ENCODE results near the gene DHX8. TPM values are rescaled to one million over a fixed set of nuclear protein-coding genes. Genes with fewer than 3 reads are reported as not detected.
"Not testable (repeated sequence)": the region's sequence is repeated elsewhere in the genome, so short reads cannot be mapped to it uniquely, and the experiment has no call there.

Gene DHX8
- total RNA-seq, 1 experiment from 2014 or later: 41.8 TPM

GRCh38 chr17:43461185-43461584 is 22.6 kb upstream of the DHX8 start:
- DNase-seq (ENCODE audit: low read depth): no peak

DNA sequence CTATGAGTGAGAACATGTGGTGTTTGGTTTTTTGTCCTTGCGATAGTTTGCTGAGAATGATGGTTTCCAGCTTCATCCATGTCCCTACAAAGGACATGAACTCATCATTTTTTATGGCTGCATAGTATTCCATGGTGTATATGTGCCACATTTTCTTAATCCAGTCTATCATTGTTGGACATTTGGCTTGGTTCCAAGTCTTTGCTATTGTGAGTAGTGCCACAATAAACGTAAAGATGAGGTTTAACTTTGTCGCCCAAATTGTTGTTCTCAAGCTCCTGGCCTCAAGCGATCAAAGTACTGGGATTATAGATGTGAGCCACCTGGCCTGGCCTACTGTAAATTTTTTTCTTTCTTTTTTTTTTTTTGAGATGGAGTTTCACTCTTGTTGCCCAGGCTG is 21.2 kb upstream of the DHX8 start:
- not testable (repeated sequence) for DNase-seq (ENCODE audit: low read depth)

GRCh38 chr17:43463241-43463640 is 20.5 kb upstream of the DHX8 start:
- no peak for DNase-seq (ENCODE audit: low read depth)

GRCh38 chr17:43464046-43464445 is 19.7 kb upstream of the DHX8 start:
- DNase-seq (ENCODE audit: low read depth): no peak

GRCh38 chr17:43465049-43465448 is 18.7 kb upstream of the DHX8 start:
- DNase-seq (ENCODE audit: low read depth): no peak

DNA sequence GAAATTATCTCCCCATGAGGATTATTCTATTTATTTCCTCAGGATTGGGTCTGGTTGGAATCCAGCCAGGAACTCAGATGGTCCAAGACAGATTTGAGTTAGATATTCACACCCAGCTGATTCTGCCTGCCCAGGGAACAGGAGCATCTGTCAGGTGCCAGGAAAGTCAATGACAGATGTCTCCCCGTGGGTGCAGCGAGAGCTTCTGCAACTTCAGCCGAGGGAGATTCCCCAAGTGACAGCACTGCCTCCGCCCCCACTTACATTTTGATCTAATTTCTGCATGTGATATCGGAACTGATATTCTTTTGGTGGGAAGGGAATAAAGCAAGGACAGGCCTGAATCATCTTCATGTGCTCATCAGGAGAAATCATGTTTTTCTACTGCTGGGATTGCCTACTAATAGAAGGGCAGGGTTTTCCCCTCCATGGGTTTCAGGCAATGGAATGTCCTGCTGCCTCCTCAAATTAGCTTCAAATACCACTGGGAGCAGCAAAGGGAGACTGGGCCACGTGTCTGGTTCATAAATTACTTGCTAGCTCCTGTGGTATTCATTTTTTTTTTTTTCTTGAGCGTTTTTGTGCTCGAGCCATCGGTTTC is 15.7 kb upstream of the DHX8 start:
- peak; percentile 87 for DNase-seq (ENCODE audit: low read depth)

GRCh38 chr17:43468691-43469139 is 15.1 kb upstream of the DHX8 start:
- DNase-seq (ENCODE audit: low read depth): peak; percentile 97

DNA sequence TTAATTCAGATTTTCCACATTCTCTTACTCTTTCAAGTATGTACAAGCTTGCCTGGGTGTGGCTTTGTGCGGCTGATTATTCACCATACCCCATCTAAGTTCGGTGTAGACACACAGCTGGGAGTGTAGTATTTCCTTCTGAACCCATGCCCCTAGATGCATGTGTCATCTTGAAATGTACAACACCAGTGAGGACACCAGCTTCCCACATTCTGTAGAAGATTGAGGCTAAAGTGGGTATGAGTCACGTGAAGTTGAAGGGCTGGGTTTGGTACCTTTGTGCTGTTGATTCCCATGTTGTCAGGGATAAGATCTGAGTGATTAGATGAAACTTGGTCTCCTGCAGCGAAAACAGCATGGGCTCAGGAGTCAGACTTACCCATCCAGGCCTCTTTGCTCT is 14.6 kb upstream of the DHX8 start:
- DNase-seq (ENCODE audit: low read depth): peak; percentile 100

DNA sequence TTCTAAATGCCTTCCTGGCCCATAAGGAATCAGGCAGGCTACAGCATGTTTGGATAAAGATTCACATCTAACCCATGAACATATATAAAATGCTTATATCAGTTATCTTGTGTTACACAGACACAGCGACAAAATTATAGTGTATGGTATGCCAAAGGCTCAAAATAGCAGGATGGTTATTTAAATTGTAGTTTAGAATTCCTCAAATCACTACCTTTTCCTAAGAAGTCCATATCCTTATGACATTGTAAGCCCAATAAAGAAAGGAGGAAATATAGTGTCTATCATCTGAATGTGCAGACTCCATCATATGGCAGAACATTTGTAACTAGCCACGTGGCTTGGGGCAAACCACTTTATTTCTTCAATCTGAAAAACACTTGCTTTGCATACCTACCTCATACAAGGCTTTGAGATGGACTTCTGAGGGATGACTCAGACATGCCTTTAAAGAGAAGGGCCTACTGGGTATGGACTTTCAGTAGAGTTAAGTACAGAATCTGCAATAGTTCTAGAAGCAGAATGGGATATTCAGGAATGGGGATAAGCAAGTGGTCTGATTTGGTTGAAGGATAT is 12.1 kb upstream of the DHX8 start:
- DNase-seq (ENCODE audit: low read depth): peak; percentile 32

DNA sequence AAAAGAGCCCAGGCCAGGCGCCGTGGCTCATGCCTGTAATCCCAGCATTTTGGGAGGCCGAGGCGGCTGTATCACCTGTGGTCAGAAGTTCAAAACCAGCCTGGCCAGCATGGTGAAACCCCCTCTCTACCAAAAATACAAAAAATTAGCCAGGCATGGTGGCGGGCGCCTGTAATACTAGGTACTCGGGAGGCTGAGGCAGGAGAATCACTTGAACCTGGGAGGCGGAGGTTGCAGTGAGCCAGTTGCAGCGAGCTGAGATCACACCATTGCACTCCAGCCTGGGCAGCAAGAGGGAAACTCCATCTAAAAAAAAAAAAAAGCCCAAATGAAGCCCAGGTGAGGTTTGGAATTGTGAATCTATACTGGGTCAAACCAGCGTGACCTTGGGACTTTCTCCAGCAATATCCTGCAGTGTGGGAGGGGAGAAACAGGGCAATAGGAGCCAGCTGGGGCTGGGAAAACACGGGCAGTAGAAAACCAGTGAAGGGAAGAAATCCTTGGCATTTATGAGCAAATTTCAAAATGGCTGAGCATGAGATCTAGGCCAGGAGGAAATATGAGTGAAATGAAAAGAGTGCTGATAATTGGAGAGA is 8.2 kb upstream of the DHX8 start:
- no peak for DNase-seq (ENCODE audit: low read depth)

- DNase-seq (ENCODE audit: low read depth): not testable (repeated sequence)
These were observed 7.5 kb upstream of the DHX8 start for GRCh38 chr17:43476306-43476705.

DNA sequence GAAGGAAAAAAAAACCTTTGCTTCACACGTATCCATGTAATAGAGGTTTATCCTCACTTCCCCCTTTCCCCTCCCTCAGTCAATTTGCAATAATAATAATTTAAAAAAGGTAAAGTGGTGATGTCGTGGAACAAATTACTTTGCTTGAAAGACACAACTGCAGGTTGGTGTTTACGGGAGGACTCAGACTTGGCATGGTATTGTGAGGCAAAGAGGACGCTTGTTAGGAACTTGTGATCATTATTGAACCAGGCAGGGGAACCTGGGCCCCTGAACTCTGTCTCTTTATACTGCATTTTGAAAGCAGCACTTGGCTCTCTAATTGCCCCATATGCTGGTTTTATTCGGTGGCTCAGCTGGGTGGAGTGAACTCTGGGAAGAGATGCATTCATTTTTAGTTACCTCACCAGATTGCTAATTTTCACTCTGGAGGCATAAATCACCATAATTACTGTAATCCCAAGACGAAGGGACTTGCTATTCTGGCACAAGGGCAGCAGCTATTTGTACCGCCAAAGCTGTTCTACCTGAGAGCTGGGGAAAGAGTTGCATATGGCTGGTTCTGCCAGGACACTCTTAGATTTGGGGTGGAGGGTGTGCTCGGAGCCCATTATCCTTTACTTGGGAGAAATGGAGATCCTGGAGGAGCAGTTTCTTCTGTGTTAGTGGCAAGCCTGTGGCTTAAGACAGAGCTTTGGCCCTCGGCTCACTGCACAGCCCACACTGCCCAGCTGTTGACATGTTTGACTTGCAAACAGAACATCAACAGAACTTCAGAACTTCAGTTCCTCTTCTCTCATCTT is 5.7 kb upstream of the DHX8 start:
- DNase-seq (ENCODE audit: low read depth): no peak

DNA sequence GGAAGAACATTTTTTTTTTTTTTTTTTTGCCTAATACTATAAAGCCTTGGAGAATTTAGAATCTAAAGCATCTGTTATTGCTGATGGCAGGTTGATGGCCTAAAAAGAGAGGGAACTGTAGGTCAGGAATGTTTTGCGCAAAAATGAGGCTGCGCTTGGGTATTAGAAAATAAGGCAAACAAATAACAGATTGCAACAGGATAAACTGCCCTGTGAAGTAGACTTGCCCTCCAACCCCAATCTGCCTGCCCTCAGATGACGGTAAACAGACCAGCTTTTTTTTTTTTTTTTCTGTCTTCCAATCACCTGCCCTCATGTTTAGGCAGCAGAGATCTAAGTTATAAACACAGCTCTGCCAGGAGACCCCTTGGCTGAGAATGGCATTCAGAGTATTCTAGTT is 3.8 kb upstream of the DHX8 start:
- DNase-seq (ENCODE audit: low read depth): no peak

DNA sequence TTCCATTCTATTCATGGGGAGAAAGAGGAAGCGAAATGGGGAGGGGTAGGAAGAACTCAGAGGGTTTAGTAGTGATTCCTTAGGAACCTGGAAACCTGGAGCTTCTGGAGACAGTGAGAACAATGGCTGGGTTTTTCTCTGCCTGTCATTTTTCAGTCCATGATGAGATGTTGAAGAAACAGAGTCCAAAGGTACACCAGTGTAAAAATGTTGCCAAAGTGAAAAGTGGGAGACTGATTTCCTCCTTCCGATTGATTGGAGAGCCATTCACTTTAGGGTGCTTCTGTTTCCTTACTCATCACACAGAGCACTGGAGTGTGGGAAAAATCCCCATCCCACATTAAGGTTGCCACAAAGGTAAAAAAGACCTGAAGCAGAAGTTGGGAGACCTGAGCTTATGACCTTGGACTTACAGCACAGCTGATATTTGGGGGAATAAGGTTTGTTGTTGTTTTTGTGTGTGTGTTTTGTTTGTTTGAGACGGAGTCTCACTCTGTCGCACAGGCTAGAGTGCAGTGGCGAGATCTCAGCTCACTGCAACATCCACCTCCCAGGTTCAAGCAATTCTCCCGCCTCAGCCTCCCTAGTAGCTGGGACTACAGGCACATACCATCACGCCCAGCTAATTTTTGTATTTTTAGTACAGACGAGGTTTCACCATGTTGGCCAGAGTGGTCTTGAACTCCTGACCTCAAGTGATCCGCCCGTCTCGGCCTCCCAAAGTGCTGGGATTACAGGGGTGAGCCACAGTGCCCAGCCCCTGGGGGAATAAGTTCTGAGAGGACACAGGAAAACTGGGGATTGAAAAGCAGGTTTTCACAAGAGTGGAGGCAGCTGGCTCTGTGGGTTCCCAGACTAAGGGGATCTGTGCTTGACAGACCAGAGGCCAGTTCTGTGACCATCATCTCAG is 1.4 kb upstream of the DHX8 start:
- DNase-seq (ENCODE audit: low read depth): peak; percentile 13

- DNase-seq (ENCODE audit: low read depth): no peak
These were observed 6.8 kb downstream of the DHX8 start for GRCh38 chr17:43490621-43491020.

- DNase-seq (ENCODE audit: low read depth): not testable (repeated sequence)
These were observed 25.7 kb downstream of the DHX8 start for GRCh38 chr17:43509440-43509839.

- not testable (repeated sequence) for DNase-seq (ENCODE audit: low read depth)
These were observed 27.4 kb downstream of the DHX8 start for GRCh38 chr17:43511199-43511598.

DNA sequence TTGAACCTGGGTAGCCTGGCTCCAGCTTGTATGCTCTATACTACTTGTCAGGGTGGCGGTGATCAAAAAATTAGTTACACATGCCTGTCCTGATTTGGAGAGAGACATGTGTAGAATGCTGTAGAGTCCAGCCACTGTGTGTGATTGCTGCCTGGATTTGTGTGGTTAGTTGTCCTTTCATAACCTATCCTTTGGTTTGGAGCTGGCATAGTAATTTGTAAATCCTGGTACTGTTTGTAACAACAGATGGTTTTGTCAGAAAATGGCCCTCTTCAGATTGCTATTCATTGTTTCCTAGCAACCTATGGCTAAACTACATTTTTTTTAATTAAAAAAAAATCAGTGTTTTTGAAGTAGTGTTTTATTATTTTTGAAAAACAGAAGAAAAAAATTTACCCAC is 31.9 kb downstream of the DHX8 start:
- peak; percentile 59 for DNase-seq (ENCODE audit: low read depth)

DNA sequence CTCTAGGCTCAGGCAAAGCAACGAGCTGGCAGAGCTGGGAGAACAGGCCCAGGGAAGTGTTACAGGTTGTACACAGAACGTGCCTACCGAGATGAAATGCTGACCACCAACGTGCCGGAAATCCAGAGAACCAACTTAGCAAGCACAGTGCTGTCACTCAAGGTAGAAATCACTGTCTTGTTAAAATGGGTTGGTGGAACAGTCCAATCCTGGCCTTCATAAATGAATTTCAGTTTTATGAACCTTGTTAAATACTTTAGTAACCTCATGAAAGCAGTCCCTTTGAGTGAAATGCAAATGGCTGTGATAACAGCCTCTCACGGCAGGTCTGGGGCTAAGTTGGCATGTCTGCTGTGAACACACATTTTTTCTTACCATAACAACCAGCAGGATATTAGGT is 33.4 kb downstream of the DHX8 start:
- no peak for DNase-seq (ENCODE audit: low read depth)

- peak; percentile 82 for DNase-seq (ENCODE audit: low read depth)
These were observed 34.0 kb downstream of the DHX8 start for GRCh38 chr17:43517615-43518386.

DNA sequence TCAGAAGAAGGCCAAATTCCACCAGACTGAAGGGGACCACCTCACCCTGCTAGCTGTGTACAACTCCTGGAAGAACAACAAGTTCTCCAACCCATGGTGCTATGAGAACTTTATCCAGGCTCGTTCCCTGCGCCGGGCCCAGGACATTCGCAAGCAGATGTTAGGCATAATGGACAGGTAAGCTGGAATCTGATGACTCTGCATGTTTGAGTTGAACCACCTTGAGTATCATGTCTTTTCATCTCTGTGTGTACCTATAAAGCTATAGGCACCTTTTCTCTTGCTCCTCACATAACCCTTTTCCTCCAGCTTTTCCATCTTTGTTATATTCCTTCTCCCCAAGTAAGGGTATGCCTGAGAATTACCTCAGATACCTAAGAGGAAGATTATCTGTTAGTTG is 37.6 kb downstream of the DHX8 start:
- no peak for DNase-seq (ENCODE audit: low read depth)
